Effector CD8-positive, alpha-beta T cell (primary cell): ENCODE data around the gene C3.

Source experiments
- DNase-seq: peaks from one replicate; lab custom pipeline; 2025; lab: John Stamatoyannopoulos, UW

Gene C3

GRCh38 chr19:6745965-6746364 is 25.5 kb upstream of the C3 start:
- no peak for DNase-seq

DNA sequence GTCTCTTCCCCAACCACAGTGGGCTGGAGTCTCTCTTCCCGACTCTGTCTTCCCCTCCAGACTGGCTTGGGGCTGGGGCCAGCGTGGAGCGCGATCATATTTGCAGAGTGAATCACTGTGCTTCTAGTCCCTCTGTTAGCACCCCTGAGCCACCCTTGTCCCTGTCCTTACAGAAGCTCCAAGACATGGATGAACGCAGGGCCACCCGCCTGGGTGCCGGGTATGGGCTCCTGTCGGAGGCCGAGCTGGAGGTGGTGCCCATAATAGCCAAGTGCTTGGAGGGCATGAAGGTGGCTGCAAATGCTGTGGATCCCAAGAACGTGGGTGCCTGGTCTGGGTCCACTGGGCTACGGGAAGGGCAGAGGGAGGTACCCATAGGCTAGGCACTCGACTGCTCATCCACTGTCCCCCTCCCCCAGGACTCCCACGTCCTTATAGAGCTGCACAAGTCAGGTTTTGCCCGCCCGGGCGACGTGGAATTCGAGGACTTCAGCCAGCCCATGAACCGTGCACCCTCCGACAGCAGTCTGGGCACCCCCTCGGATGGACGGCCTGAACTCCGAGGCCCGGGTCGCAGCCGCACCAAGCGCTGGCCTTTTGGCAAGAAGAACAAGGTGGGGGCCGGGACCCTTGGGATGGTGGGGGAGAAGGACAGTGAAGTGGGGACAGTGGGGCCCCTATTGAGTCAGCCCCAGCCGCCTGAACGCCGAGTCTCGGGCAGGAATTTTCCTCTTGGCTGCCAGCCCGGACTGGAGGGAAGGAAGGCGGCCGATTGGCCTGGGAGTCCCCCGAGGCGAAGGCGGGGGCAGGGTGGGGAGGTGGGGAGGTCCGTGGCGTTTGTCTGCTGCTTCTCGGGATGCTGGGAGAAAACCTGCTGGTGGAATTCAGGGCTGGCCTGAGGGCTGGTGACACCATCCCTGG is 24.2 kb upstream of the C3 start:
- DNase-seq: no peak

- DNase-seq: no peak
These were observed 23.4 kb upstream of the C3 start for GRCh38 chr19:6743714-6744380.

DNA sequence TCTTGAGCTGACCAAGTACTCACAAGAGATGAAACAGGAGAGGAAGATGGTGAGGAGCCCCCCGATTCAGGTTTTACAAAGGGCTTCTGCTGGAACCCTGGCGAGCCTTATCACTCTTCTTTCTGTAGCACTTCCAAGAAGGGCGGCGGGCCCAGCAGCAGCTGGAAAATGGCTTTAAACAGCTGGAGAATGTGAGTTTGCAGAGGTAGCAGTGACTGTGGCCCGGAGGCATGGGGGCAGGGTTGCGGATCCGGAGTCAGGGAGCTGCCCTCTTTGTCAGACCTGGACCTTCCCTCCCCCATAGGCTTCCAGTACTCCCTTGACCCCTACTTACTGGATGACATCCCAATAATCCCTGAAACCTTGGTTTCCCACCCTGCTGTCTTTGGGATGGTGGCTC is 22.6 kb upstream of the C3 start:
- DNase-seq: no peak

DNA sequence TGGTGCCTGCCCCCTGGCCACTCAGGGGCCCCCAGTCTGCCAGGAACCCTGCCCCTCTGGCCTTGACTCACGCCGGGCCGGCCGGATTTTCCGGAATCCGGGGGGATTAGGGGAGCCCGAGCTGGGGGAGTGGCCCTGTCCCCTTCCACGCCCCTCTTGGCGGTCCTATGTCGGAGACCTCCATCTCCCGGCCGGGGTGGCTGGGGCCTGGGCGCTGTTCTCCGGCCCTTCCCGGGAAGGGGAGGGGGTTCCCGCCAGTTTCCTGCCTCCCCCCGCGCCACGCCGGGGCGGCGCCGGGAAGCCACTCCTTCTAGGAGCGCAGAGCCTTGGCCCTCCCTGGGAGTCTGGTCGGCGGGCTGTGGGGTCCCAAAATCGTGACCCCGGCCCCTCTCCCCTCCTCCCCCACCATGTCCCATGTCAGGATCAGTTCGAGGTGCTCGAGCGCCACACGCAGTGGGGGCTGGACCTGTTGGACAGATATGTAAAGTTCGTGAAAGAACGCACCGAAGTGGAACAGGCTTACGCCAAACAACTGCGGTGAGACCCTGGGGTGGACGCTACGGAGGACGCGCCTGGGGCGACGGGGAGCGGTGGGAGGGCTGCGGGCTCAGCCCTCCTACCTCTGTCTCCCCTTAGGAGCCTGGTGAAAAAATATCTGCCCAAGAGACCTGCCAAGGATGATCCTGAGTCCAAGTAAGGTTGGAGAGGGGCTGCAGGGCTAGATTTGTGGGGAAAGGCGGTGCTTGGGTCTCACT is 20.3 kb upstream of the C3 start:
- DNase-seq: no peak

GRCh38 chr19:6739883-6740588 is 19.6 kb upstream of the C3 start:
- DNase-seq: no peak

DNA sequence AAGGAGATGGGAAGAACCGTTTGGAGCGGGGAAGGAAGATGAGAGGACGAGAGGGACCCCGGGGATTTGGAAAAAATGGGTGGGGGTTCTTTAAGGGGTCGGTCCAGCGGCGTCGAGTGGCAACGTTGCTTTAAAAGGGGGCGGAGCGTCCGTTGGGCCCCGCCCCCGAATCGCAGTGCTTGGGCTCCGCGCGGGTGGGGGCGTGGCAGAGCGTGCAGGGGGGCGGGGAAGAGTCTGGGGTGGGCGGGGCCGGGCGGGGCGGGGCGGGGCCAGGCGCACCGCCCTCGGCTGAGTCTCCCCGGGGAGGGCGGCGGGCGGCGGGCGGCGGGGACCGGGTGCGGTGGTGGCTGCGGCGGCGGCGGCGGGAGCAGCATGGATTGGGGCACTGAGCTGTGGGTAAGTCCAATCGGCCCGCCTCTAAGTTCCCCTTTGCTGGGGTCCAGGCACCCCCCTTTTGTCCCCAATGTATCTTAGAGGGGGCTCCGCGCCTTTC is 19.0 kb upstream of the C3 start, which contains the start of gene TRIP10:
TRIP10 (plus strand) TSS at position 291 of the 493 bp plus-strand sequence; CDS start at position 373, 82 bp downstream.
- DNase-seq: peak; percentile 76

- peak; percentile 38 for DNase-seq
These were observed 18.4 kb upstream of the C3 start for GRCh38 chr19:6738787-6739389.

GRCh38 chr19:6737873-6738786 is 17.7 kb upstream of the C3 start:
- peak; percentile 49 for DNase-seq

DNA sequence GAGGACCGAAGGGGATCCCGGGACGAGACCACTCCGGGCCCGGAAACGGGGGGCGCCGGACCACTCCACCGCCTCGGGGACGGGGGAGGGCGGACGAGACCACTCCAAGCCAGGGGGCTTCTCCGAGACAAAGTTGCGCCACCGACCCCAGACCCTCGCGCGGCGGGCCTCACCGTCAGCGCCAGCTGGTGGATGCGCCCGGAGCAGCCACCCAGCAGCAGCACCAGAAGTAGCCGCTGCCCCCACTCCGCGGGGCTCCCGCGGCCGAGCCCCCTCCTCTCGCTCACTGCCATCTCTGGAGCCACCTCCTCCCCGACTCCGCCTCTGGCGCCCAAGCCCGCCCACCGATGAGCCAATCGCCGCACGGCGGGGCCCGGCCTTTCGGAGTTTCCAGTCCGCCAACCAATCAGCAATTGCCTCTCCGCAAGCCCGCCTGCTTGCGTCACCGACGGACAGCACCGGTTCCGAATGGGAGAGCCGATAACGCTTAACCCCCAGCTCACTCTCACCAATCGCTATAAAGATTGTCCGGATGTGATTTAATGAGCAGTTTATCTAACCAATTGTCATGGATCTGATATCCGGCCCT is 16.9 kb upstream of the C3 start, which contains the start of gene GPR108:
GPR108 (minus strand) TSS at position 297 of the 589 bp plus-strand sequence; CDS start at position 293, 4 bp downstream.
- DNase-seq: peak; percentile 98

DNA sequence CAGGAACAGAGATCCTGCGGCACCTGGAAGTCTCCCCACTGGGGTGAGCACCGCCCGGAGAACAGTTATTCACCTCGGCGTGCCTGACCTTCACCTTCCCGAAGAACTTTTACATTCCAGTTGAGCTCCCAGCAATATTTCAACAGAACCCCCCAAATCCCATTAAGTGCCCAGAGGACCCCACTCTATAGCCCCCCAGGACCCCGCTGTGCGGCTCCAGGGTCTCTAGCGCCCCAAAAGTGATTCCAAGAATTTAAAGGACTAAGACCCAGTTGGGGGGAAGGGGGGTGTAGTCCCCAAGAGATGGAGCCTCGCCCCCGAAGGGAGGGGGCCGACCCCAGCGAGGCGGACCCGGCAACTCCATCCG is 16.4 kb upstream of the C3 start:
- DNase-seq: peak; percentile 44

GRCh38 chr19:6736169-6736916 is 15.9 kb upstream of the C3 start:
- peak; percentile 44 for DNase-seq

DNA sequence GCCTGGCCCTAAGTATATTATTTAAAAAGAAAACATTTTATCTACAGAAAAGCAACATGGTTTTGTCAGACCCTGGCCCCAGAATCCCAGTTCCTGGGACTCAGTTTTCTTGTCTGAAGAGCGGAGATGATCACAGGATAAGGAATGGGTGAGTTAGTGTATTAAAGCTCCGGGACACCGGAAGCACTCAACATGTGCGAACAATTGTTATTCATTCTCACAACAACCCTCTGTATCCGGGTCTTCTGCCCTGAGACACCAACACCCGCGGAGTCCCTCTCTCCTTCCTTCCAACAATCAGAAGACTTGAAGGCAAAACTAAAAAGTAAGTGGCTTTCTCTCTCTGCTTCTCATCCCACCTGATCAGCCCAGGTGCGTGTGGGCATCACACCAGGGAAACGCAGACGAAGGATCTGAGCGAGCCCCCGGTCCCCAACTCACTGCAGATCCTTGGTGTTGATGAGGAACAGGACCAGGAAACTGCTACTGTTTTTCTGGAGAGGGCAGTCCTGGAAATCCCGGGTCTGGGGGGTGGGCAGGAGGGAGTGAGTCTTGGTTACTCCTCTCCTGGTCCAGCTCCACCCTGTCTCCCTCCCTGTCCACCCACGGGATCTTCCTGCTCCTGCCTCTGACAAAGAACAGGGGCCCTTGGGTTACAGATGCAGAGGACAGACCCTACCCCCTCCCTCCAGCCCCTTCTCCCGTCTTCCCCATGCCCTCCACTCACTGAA is 14.9 kb upstream of the C3 start:
- no peak for DNase-seq

DNA sequence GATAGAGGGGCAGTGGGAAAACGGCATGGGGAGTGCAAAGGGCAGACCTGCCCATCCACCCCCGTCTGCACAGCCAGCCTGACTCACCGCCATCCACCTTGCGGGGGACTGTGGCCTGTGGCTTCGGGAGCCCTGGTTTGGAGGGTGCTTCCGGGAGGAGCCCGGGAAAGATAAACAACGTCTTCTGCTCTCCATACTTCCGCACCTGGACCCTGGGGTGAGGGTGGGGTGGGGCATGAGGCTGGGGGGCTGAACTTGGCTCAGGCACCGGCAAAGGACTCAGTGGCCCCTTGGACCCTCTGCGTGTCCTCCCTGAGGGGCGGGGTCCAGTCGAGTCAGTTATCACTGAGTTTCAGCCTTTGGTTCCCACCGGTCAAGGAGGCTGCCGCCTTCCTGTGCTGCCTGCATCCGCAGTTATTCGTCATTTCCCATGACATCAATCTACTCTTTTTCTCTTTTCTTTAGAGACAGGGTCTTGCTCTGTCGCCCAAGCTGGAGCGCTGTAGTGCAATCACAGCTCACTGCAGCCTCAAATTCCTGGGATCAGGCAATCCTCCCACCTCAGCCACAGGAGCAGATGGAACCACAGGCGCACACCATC is 13.7 kb upstream of the C3 start:
- DNase-seq: no peak

DNA sequence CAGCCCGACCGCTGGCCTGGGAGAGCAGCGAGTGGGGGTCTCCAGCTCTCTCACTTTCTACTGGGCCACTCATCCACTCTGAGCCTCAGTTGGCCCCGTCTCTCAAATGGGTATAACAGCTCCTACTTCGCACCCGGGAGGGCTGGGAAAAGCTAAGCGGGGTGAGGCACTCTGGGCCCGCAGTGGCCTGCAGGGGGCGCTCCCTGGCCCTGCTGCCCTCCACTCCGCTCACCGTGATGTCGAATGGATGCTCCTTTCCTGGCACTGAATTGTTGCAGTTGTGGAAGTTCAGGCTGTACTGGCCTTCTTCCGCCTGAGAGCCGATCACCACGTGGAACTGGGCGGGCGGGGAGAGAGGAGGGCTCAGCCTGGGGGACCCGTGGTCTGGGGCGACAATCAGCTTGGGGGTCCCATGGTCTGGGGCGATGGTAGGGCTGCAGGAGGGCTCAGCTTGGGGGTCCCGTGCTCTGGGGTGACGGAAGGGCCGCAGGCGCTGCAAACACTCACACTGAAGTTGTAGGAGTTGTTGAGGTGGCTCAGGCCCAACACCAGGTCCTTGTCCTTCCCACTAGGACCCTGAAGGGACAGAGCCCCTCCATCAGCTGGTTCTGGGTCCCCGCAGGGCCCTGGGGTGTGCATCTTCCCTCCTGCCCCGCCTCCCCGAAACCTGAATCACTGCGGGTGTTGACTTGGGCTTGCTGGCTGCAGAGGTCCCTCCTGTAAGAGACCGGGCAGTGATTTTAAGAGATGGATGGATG is 13.1 kb upstream of the C3 start:
- DNase-seq: no peak

DNA sequence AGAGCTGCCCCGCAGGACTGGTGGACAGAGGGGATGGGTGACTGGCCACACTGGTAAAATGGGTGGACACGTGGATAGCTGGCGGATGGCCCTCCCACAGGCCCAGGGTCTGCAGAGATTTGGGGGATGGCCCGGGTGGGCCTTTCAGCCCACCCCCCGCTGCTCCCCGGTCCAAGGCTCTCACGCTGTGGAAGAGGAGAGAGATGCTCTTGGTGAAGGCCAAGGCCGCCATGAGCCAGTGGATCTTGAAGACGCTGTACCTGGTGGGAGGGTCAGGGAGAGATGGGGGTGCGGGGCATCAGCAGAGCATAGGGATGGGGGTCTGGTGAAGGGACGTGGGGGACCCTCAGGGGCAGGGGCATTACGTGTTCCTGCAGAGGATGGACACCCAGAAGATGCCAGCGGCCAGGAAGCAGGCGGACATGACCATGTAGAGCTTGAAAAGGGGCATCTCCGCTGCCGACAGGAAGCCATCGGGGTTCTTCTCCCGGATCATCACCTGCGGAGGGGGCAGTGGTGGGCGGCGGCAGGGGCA is 12.4 kb upstream of the C3 start:
- DNase-seq: no peak

DNA sequence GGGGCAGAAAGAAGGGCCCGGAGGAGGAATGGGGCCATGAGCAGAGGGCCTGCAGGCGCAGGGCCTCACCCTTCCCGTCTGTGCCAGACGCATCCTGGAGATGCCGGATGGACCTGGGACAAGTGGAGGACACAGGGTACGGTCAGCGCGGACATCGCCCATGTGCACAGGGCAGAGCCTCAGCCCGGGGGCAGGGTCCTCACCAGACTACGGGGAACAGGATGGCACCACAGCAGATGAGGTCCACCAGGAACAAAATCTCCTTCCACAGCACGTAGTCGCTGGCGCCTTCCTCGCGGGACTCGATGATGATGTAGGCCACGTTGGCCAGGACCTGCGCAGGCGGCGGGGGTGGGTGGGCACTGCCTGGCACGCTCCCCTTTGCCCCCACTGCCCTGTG is 11.4 kb upstream of the C3 start:
- DNase-seq: no peak
